Subcutaneous adipose tissue (tissue), 4 donors: ENCODE measurements around the gene IL4R. TPM values are rescaled to one million over a fixed set of nuclear protein-coding genes. Genes with fewer than 3 reads are reported as not detected.

Experiments
- total RNA-seq, 4 donors: library from RNA; depleted of rRNA; stranded (reverse); fragments of >200 nt; gene quantifications; one replicate each; pipeline ENCODE4 v1.1.0, GENCODE V29; 2016
- TF ChIP-seq, protein P1 (sequence below): fragments of 450-650 bp; IDR thresholded peaks from one replicate; pipeline ENCODE4 v1.5.1; 2016; ENCODE audit warnings: low read depth, mild to moderate bottlenecking, control low read depth, antibody characterized with exemption, moderate library complexity

Gene IL4R
- total RNA-seq, 4 donors from 2014 or later, result 14.7 to 37.3 (median 30.4) TPM

DNA sequence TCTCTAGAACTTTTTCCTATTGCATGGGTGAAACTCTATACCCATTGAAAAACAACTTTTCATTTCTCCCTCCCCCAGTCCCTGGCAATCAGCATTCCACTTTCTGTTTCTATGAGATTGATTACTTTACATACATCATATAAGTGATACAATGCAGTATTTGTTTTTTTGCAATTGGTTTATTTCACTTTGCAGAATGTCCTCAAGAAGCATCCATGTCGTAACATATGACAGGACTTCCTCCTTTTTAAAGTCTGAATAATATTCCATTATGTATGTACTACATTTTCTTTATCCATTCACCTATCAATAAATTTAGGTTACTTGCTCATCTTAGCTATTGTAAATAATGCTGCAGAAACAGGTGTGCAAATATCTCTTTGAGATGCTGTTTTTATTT is 97.0 kb downstream of the IL4R start:
- TF ChIP-seq, protein P1, sequence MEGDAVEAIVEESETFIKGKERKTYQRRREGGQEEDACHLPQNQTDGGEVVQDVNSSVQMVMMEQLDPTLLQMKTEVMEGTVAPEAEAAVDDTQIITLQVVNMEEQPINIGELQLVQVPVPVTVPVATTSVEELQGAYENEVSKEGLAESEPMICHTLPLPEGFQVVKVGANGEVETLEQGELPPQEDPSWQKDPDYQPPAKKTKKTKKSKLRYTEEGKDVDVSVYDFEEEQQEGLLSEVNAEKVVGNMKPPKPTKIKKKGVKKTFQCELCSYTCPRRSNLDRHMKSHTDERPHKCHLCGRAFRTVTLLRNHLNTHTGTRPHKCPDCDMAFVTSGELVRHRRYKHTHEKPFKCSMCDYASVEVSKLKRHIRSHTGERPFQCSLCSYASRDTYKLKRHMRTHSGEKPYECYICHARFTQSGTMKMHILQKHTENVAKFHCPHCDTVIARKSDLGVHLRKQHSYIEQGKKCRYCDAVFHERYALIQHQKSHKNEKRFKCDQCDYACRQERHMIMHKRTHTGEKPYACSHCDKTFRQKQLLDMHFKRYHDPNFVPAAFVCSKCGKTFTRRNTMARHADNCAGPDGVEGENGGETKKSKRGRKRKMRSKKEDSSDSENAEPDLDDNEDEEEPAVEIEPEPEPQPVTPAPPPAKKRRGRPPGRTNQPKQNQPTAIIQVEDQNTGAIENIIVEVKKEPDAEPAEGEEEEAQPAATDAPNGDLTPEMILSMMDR, result no peak

DNA sequence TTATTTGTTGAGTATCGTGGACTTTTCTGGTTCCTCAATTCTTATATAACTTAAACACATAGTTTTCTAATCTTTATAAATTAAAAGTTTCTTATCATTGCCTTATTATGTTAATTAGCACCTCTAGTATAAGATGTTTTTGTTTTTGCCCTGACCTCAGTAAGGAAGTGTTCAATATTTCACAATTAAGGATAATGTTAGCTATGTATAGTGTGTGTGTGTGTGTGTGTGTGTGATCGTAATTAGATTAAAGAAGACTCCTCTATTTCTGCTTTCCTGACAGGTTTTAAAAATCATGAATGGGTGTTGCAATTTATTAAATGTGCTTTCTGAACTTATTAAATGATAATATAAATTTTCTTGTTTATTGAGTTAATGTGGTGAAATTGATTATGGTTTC is 100.2 kb downstream of the IL4R start:
- TF ChIP-seq, protein P1, result no peak

Other genes with a start within 250 kb of the IL4R start
- gene C16orf82, start 247.0 kb upstream of the IL4R start, total RNA-seq, result not detected
- 1 to 10 TPM; 2.7 to 5.5 (median 4.3) TPM for gene KDM8, start 110.4 kb upstream of the IL4R start, total RNA-seq
- 10 to 100 TPM; 36.4 to 42.0 (median 40.6) TPM for gene NSMCE1, start 45.2 kb upstream of the IL4R start, total RNA-seq
- gene IL21R, start 88.2 kb downstream of the IL4R start, total RNA-seq, result under 1 TPM in 1 of 4 donors, not detected in 3; 0.51 TPM
- gene GTF3C1, start 235.9 kb downstream of the IL4R start, total RNA-seq, result 10 to 100 TPM; 29.4 to 52.7 (median 44.4) TPM
- 10 to 100 TPM; 13.0 to 22.9 (median 15.8) TPM for gene KATNIP, start 236.2 kb downstream of the IL4R start, total RNA-seq